Stimulated activated CD4-positive, alpha-beta T cell treated with anti-CD3 and anti-CD28 coated beads, Interleukin-4, amount 100 ng/mL, for 1 hour (primary cell): ENCODE data around the gene IFNGR1.
A peak's percentile ranks its signal among the peaks of the same experiment; 100 is the strongest.

Experiments
- DNase-seq: peaks from one replicate; pipeline ENCODE4 v3.0.0-alpha.2; 2020

IFNGR1 gene

DNA sequence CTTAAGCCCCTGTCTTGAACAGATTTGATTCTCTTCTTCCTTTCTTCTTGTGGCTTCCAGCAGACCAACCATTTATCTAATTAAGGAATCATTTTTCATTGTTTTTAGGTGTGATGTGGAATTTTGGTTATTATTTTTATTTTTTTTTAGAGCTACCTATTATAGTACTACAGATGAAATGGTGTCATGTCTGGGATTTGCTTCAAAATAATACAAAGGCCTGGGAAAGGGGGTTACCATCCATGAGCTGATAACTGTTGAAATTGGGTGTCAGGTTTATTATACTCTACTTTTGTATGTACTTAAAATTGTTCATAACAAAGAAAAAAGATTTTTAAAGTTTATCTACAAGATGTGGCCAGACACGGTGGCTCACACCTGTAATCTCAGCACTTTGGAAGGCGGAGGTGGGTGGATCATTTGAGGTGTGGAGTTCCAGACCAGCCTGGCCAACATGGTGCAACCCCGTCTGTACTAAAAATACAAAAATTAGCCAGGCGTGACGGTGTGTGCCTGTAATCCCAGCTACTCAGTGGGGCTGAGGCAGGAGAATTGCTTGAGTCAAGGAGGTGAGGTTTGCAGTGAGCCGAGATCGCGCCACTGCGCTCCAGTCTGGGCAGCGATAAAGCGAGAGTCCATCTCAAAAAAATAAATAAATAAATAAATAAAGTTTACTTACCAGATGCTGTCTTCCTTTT, 46.3 kb downstream of the IFNGR1 start:
- no peak for DNase-seq

DNA sequence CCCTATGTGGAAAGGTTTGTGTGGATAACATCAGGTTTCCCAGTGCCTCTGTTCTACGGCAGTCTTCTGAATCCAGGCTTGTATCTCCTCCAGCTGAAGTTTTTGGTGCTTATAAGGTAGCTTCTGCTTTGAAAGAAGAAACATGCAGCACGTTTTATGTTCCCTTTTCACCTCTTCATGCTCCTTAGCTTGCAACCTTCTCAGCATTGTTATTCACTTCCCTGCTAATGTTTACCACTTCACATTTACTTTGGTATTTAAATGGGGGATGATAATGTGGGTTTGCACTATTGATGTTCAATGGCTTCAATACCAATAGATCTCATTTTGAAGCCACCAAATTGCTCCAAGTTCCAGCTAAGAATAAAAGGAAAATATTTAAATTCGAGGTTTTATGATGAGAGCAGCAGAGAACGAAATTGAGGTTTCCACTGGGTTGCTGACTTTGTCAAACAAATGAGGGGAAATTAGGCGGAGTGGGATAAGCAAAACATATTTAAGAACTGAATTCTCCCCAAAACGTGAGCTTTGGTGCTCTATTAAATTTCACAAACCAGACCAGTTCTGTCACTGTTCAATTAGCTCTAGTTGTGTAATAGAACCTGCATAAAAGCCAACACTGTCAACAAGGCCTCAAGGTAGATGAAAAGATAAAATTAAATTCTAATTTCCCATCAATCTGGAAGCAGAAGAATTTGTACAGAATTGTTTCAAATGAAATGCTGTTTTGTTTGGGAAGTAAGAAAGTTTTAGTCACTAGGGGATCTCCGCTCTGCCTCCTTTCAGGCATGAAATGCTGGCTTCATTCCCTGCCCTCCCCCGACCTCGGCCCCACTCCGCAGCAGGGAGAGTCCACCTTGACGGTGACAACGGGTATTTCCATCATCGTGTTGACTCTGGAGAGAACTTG, 47.1 kb downstream of the IFNGR1 start:
- no peak for DNase-seq

DNA sequence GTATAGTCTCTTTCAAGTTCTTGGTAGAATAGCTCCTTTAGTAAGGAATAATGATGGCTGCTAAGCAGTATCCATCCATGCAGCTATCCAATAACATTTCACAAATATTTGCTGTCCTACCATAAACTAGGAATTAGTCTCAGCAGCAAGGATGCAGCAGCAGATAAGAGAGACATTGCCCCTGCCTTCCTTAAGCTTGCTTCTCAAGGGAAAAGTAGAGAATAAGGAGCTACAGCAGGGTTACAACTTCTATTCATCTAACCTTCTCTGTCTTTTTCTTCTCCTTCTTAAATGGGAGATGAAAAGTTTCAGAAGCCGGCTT, 48.2 kb downstream of the IFNGR1 start:
- DNase-seq = no peak

DNA sequence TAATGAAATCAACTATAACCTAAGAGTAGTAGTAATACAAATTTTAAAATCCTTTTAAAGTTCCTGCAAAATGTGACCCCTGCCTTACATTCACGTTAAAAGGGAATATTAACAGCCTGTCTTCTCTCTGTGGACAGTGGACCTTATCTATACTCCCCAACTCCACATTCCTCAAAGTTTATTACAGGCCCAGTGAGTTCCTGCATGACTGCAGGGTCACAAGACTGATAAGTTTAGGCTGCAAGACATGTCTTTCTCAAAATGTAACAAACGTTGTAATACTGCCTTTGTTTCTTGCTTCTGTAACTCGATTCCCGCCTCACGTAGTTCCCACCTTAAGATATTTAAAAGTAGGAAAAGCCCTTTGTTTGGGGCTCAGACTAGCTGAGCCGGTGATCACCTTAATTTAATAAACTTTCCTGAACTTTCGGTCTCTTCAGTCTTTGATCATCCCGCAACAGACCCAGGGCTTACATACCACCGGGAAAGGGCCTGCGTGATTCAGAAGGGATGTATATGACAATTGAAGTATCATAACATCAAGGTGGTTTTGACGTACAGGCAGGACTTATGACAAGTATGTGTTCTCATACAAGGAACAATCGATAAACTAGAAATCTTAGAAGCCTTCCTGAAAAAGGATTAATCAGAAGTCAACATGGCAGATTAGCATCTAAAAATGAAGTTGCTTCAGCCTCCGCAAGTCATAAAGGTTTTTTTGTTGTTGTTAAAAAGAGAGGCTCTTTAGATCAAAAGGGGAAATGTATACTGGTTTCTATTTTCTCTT, 48.7 kb downstream of the IFNGR1 start:
- no peak for DNase-seq

DNA sequence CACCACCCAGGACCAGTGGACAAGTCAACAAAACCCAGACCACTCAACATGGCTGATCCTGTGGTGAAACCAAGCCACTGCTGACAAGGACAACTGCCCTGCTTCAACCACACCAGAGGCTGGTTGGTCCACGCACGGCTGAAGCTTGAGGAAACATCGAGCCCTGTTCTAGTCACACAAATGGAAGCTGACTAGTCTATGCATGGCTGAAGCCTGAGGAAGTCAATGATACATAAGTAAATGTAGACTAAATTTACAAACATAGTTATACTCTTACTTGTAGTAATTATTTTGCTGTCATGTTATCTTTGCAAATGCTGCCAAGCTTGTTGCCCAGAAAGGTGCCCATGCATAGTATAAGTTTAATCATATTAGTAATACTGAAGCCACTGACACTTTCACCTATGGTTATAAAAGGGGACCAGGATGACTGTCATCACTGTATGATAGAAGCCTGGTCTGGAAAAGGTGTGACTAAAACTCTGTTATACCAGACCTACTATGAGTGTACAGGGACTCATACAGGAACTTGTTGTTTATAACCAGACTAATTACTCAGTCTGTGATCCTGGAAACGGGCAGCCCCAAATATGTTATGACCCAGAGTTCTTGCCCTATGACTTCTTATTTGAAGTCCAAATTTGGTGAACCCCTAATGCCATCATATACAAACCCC, 51.3 kb downstream of the IFNGR1 start:
- no peak for DNase-seq

DNA sequence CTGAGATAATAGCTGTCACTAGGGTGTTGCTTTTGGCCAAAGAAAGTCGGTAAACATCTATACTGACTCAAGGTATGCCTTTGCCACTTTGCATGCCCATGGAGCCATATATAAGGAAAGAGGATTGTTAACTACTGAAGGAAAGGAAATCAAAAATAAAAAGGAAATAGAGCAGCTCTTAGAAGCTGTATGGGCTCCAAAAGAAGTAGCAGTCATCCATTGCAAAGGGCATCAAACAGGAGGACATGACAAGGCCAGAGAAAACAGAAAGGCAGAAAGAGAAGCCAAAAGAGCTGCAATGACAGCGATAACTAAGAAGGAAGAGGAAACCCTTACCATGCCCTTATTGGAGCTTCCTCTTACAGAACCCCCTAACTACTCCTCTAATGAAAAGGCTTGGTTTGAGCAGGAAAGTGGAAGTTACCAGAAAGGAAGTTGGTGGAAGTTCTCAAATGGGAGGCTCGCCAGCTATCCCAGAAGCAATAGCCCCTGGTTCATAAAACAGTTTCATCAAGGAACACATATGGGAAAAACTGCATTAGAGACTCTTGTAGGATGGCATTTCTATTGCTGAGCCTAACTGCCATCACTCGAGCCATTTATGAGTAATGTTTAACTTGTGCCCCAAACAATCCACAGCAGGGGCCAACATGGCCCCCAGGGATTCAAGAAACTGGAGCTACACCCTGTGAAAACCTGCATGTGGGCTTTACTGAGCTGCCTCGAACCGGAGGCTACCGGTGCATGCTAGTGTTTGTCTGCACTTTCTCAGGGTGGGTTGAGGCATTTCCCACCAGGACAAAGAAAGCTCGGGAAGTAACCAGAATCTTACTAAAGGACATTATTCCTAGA, 52.7 kb downstream of the IFNGR1 start:
- no peak for DNase-seq

DNA sequence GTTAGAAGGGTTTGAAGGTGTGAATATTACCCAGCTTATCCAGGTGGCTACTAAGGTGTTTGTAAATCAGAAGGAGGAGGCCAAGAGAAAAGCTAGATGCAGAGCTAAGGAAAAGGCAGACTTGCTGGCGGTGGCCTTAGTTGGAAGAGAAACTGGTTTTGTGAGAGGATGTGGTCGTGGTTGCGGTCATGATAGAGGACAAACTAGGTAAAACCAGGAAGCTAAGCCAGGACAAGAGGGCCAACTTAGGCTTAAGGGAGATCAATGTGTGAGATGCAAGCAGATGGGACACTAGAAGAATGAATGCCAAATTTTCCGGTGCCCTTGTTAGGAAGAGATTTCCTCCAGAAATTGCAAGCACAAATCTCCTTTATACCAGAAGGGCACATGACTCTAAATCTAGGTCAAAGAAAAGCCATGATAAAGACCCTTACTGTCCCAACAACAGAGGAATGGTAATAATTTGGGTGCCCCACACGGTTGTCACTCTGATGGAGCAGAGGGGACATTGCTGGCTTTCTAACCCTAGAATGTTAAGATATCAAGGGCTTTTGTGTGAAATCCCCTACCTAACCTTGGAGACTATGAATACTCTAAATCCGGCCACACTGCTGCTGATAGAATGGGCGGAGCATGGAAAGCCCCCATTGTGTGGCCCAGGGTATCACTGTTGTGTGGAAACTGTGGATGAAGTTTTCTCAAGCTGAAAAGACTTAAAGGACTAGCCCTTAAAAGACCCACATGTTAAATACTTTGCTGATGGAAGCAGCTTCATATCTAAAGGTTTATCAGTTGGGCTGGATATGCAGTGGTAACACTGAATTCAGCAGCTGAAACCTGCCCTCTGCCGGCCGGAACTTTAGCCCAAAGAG, 53.6 kb downstream of the IFNGR1 start:
- peak; percentile 13 for DNase-seq

DNA sequence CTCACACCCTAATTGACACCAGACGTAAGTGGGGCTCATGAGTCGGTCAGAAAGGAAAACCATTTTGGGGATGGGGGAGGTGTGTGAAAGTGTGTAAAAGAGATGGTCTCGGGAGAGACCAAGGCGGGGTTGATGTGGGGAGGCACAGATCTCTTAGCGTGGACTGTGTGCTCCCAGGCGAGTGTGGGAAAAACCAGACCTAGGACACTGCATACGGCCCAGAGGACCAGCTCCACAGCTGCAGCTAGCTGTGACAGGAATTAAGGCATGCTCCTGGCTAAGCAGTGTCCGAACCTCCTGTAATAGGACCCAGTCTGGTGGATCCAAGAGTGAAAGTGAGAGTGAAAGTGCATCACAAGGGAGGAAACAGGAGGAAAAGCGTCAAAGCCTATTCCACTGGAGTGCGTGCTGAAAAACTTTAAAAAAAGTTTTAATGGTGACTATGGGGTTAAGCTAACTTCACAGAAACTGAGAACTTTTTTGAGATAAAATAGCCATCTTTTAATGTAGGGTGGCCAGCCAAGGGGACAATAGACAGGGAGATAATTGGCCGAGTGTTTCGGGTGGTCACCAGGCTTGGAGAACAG, 55.4 kb downstream of the IFNGR1 start:
- no peak for DNase-seq

DNA sequence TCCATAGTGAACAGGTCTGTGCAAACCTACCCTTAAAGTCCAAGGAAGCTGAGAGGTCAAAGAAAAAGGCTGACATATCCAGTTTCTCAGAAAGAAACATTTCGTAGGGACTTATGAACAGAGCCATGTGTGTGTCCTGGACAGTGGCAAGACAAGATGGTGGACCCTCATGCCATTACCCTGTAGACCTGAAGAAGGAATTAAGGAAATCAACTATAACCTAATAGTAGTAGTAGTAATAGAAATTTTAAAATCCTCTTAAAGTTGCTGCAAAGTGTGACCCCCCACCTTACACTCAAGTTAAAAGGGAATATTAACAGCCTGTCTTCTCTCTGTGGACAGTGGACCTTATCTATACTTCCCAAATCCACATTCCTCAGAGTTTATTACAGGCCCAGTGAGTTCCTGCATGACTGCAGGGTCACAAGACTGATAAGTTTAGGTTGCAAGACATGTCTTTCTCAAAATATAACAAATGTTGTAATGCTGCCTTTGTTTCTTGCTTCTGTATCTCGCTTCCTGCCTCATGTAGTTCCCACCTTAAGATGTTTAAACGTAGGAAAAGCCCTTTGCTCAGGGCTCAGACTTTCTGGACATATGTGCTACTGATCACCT, 56.4 kb downstream of the IFNGR1 start:
- DNase-seq = no peak

DNA sequence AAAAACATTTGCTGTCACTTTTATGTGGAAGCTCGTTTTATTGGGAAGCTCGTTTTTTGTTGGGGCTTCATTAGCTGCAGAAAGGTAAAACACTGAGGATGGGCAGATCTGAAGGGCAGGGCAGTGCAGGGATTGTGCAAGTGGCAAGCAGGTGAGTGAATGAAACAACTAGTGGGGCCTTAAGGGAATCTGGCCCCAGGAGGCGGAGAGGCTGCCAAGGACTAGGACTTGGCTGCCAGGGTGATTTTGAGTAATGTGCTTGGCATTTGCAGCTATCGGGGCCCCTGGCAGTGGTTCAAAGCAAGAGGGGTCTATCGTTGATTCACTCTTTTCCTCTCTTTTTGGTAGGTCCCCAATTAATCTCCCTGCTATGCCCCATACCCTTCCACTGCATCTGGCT, 57.2 kb downstream of the IFNGR1 start:
- no peak for DNase-seq

DNA sequence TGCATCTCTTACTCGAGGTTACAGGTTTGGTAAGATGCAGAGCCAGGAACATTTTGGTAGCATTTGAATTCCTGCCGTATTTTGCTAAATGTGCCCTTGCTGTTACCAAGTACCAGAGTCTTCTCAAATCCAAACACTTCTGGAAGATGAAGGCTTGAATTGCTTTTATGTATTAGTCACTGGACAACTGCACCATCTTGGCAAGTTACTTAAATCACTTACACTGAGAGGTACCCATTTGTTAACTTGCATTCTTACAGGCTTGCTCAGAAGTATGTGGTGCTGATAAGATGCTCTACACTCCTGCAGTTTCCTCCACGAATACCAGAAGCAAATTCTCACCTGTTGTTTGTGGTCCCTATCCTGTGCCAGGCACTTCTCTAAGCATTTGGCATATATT, 58.4 kb downstream of the IFNGR1 start:
- no peak for DNase-seq

DNA sequence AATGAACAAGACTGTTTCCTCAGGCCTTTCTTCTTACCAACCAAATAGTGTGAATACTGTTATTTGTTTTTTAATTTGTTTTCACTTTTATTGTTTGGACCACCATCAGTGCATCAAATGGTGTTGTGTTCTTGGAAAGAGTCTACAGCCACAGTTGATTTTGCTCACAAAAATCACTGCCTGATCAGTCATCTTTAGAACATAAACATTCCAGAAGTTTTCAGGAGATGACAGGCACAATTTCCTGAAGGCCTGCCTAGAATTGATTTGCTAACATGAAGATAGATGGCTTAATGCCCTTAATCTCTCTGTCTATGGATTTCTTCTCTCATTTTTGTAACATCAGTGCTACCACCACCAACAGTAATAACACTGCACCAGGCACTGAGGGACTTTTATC, 59.3 kb downstream of the IFNGR1 start:
- DNase-seq = no peak

DNA sequence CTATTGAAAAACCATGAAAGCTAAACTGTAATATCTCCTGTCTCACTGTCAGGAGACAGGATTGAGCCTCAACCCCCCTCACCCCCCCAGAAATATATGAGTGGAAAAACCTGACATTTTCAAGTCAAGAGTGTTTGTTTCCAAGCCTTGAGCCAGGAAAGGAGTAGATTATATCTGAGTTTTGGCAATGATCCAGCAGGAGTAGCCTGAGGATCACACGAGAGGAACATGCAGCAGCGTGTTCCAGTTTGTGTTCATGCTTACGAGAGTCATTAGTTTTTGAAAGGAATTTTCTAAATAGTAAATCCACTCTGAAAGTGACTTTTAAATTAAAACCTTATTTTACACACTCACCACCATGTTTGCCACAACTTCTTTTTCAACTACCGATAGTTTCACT, 61.6 kb downstream of the IFNGR1 start:
- no peak for DNase-seq

DNA sequence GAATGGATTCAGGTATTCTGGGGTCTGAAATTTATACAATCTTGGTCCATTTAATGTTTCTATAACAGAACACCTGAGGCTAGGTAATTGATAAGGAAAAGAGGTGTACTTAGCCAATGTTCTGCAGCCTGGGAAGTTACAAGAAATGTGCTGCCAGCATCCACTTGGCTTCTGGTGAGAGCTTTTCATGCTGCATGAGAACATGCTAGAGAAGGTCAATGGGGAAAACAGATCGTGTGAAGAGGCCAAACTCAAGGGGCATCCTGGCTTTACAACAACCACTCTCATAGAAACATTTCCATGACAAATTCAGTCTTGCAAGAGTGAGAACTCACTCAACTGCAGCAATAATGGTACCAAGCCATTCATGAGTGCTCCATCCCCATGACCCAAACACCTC, 62.5 kb downstream of the IFNGR1 start:
- no peak for DNase-seq

DNA sequence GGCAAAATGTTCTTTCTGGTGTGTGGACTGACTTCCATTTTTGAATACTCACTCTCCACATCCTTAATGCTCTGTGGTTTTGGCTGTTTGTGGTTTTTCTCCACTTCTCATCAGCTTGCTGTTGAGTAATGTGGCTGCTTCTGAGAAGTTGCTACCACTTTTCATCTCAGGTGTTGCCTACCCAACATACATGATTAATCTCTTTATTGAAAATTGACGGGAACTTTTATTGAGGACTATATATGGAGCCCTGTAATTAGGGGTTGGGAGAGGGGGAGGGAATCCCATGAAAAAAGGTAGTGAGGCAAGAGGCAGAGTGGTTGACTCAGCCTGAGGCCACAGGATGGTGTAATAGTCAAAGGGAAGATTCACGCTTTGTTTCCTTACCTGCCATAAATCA, 63.4 kb downstream of the IFNGR1 start:
- DNase-seq = no peak

DNA sequence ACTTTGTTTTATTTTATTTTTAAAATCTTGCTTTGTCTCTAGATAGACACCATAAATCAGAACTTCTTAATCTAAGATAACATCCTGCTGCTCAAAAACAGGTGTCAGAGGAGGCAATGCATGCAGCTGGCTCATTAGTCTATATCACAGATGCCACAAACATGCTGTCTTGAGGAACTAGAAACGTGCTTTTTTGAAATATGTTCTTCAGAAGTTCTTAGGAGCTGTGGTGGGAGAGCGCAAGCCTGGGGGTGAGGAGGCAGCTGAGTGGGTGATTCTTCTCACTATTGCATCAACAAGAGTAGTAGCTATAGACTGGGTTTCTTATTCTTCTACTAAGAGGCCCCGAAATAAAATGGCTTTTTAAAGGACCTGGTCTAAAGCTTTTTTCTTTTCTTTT, 69.1 kb downstream of the IFNGR1 start:
- DNase-seq = no peak

DNA sequence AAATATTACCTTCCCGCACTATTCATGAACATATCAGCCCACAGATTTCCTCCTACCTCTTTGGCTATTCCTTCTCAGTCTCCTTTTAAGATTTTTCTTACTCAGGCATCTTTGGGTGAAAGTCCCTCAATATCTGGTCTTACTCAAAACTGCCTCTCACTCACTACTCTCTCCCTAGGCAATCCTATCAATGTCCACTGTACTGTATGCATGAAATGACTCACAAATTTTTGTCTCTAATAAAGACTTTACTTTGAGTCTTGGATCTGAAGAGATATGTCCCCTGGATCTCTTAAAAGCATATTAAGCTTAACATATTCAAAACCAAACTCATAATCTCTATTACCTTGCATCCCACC, 70.2 kb downstream of the IFNGR1 start:
- DNase-seq = no peak

DNA sequence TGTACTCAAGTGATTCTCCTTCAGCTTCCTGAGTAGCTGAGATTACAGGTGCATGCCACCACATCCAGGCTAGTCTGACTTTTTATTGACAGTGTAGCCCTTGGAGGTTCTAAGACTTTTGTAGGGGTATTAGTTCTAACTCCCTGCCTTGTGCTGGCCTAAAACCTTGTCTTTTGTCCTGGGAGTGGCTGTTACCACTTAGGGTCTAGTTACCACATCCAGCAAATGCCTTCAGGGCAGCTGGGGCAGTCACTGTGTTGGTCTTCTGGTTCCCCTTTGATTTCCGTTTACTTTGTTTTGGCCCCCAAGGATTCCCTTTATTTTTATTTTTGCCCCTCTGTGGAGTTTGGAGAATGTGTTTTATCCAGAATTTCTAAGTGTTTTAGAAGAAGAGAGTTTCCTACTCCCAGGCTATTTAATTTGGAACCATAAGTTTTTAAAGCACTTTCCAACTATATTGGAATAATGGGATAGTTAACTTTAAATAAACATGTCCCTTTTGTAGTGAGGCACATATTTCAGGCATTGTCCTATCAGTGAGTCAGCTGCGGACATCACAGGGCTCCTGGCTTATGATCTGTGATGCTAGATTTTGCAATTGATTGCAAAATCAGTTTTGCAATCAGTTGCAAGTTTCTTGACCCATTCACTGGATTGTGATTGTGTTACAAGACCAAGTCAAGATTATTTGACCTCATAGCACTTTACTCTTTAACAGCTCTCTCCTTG, 70.7 kb downstream of the IFNGR1 start:
- no peak for DNase-seq
